Mesothelial cell of epicardium (in vitro differentiated cells): Measurements from ENCODE around the gene XIRP2. TPM values are rescaled to one million over a fixed set of nuclear protein-coding genes. Genes with fewer than 3 reads are reported as not detected.

Experiments
- DNase-seq, 2 experiments: peaks; one replicate each; pipeline ENCODE4 v3.0.0; 2021; ENCODE audit warnings: low spot score in 2 of 2; ENCODE audit not compliant: unreplicated experiment in 2 of 2
- H3K27ac Mint-ChIP-seq: 2 replicates; pipeline ENCODE4 v1.8.0; 2021; ENCODE audit warnings: mixed read lengths
- H3K27me3 Mint-ChIP-seq: 2 replicates; pipeline ENCODE4 v1.8.0; 2021; ENCODE audit warnings: low read depth, mixed read lengths
- H3K36me3 Mint-ChIP-seq: 2 replicates; pipeline ENCODE4 v1.8.0; 2021; ENCODE audit warnings: mixed read lengths
- H3K4me1 Mint-ChIP-seq: 2 replicates; pipeline ENCODE4 v1.8.0; 2021; ENCODE audit warnings: mixed read lengths
- H3K4me3 Mint-ChIP-seq: 2 replicates; pipeline ENCODE4 v1.8.0; 2021; ENCODE audit warnings: mild to moderate bottlenecking, moderate library complexity, mixed read lengths
- H3K9me3 Mint-ChIP-seq: 2 replicates; pipeline ENCODE4 v1.8.0; 2021; ENCODE audit warnings: mixed read lengths
- CTCF ChIP-seq: fragments of 200-600 bp; sonication (generic); IDR thresholded peaks from one replicate; pipeline ENCODE4 v1.5.0; 2021; ENCODE audit warnings: antibody characterized with exemption; ENCODE audit not compliant: unreplicated experiment
- total RNA-seq: library from RNA; stranded (reverse); gene quantifications from 3 replicates; pipeline ENCODE4 v1.2.1, GENCODE V29; 2021

Gene XIRP2
- total RNA-seq, 1 donor from 2014 or later, result not detected

GRCh38 chr2:167135706-167136105 lies 247.4 kb downstream of the XIRP2 start:
- no peak for DNase-seq
- Mint-ChIP-seq H3K36me3 (no peaks in the 10 kb centered on the region), H3K9me3 (no peaks in the 10 kb centered on the region), H3K4me1 (peaks cover 37% of the 10 kb centered on the region), H3K27ac (peak overlapping the region; percentile 23), H3K27me3 (no peaks in the 10 kb centered on the region), H3K4me3 (no peak overlapping the region)
- TF ChIP-seq CTCF, result no peak

DNA sequence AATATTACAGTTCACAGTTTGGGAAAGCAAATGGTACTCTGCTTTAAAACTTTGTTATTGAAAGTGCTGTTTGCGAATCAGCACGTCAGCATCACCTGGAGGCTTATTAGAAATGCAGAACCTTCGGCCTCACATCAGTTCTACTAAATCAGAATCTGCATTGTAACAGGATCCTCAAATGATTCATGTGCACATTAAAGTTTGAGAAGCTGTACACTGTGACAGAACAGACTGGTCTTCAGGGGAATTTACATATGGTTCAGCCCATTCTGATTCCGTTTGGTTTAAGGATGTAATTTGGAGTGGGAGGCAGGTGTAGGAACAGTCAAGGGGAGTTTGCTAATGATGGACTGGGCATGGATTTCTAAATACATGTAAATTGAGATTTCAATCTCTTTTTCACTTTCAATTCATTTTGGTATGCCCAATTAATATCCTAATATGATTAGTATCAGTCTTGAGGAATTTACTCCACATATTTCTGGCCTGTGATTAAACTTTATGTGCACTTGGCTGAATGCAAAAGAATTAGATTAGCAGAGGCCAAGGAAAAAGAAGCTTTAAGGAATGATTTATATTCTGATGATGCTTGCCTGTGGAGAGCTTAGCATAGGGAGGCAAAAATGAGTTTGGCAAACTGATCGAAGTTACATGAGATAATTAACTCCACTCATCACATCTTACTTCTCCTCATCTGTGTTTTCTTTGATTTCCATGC lies 248.8 kb downstream of the XIRP2 start:
- Mint-ChIP-seq H3K27ac (peak overlapping the region; percentile 57), H3K4me1 (peaks cover 43% of the 10 kb centered on the region), H3K4me3 (no peak overlapping the region), H3K27me3 (no peaks in the 10 kb centered on the region), H3K9me3 (no peaks in the 10 kb centered on the region), H3K36me3 (no peaks in the 10 kb centered on the region)
- TF ChIP-seq CTCF, result no peak
- no peak for DNase-seq

GRCh38 chr2:167140330-167140729 lies 252.1 kb downstream of the XIRP2 start:
- TF ChIP-seq CTCF, result no peak
- Mint-ChIP-seq H3K4me3 (no peak overlapping the region), H3K9me3 (no peaks in the 10 kb centered on the region), H3K4me1 (peaks cover 53% of the 10 kb centered on the region), H3K36me3 (no peaks in the 10 kb centered on the region), H3K27me3 (no peaks in the 10 kb centered on the region), H3K27ac (peak overlapping the region; percentile 94)
- no peak for DNase-seq

- H3K36me3 Mint-ChIP-seq, result no peaks in the 10 kb centered on the region
- H3K4me3 Mint-ChIP-seq, result no peak overlapping the region
- DNase-seq, result no peak
- H3K27ac Mint-ChIP-seq, result peak overlapping the region; percentile 94
- peaks cover 48% of the 10 kb centered on the region for H3K4me1 Mint-ChIP-seq
- H3K27me3 Mint-ChIP-seq, result peaks cover 1% of the 10 kb centered on the region
- TF ChIP-seq CTCF, result no peak
- H3K9me3 Mint-ChIP-seq, result no peaks in the 10 kb centered on the region
Observed at GRCh38 chr2:167140767-167141166, 252.5 kb downstream of the XIRP2 start.

DNA sequence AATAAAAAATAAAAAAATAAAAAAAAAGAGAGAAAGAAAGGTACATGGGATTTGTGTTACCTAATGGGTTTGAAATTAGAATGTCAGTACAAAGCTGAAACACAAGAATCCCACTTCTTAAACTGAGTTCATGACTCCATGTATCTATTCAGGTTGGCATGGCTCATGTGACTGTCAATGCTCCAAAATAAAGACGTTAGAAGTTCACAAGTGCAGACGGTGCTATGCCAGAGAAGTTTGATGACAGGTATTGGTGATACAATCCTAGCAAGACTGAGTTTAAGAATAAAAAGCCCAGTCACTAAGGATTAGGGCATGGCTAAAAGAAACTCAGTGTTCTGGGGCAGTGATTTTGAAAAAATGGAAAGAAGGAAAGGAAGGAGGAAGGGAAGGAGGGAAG lies 254.3 kb downstream of the XIRP2 start:
- no peak for TF ChIP-seq CTCF
- DNase-seq, result no peak
- Mint-ChIP-seq H3K27ac (no peak overlapping the region), H3K9me3 (no peaks in the 10 kb centered on the region), H3K4me3 (no peak overlapping the region), H3K36me3 (no peaks in the 10 kb centered on the region), H3K4me1 (peaks cover 36% of the 10 kb centered on the region), H3K27me3 (peaks cover 1% of the 10 kb centered on the region)
